Heart left ventricle (tissue), 13 donors: ENCODE results near the gene LTO1.

Experiments used
- POLR2A ChIP-seq, 2 donors: fragments of 450-650 bp; IDR thresholded peaks; one replicate each; pipeline ENCODE4 v1.6.1; 2017; ENCODE audit warnings: antibody characterized with exemption in 2 of 2, mild to moderate bottlenecking in 2 of 2, moderate library complexity in 2 of 2
- TF ChIP-seq, protein P1 (sequence below), 12 donors: fragments of 200-600 bp; sonication (generic) in 4 of 12; IDR thresholded peaks; one replicate each; pipeline versions ENCODE4 v1.5.0 to v1.8.0; 2018 to 2022; ENCODE audit warnings: antibody characterized with exemption in 12 of 12, mild to moderate bottlenecking in 5 of 12
- donor health status: ischemic (EF 13 %, LVEDD 7.1; RV severe dilation, severe dysfunction).
- donor health status: DM: no; HTN: yes; CAD: no.
- donor health status: DM: no; HTN: no; CAD: no.
- donor health status: ischemic (EF 25% LVEDD 6.9; RV normal size, moderate dysfunction).
- donor health status: ischemic (EF 25% LVEDD 5.7; RV mildly dilated, moderate dysfunction).
- donor health status: ischemic (EF 35%, LVEDD 5.7; RV mildly dilated, moderate dysfunction).
- donor health status: nonischemic (EF 11% LVEDD 7.7; RV severe dilation, severe dysfunction).
- donor health status: DM: yes; HTN: yes; CAD: no.
- donor health status: PGD.
- donor health status: ischemic (EF 29% LVEDD 5.4; RV normal size, mild dysfunction).
- donor health status: nonischemic (EF 23%, LVEDD 6.1; RV moderate dilation, normal function).

DNA sequence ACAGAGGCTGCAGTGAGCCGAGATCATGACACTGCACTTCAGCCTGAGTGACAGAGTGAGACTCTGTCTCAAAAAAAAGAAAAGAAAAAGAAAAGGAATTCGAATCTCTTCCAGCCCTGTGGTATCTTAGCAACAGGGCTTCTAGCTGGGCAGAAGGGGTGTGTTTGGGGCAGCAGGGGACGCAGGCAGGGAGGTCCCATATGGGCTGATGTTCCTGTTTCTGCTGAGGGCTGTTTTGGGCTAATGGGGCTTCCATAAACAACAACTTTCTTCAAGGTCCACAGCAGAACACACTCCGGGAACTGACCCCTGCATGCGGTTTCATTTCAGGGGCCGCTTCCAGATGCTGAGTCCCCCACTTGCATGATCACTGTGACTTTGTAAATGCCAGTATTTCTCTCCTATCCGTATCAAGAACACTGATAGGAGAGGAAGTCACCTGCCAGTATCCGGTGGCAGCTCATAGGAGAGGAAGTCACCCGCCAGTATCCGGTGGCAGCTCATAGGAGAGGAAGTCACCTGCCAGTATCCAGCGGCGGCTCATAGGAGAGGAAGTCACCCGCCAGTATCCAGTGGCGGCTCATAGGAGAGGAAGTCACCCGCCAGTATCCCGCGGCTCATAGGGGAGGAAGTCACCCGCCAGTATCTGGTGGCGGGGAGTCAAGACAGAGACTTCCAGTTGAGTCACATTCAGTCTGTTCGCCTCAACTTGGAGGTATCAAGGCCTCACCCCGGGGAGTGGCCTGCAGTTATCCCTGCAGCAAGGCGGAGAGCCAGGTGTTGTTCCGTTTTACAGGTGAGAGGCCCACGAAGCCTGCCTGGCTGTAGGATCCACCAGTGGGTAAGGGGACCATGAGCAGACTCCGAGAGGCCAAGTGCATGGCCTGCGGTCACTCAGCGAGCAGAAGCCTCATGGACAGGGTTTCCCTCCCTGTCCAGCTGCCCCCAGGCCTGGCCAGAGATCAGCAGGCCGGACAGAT lies 37.0 kb upstream of the LTO1 start:
- TF ChIP-seq, protein P1, sequence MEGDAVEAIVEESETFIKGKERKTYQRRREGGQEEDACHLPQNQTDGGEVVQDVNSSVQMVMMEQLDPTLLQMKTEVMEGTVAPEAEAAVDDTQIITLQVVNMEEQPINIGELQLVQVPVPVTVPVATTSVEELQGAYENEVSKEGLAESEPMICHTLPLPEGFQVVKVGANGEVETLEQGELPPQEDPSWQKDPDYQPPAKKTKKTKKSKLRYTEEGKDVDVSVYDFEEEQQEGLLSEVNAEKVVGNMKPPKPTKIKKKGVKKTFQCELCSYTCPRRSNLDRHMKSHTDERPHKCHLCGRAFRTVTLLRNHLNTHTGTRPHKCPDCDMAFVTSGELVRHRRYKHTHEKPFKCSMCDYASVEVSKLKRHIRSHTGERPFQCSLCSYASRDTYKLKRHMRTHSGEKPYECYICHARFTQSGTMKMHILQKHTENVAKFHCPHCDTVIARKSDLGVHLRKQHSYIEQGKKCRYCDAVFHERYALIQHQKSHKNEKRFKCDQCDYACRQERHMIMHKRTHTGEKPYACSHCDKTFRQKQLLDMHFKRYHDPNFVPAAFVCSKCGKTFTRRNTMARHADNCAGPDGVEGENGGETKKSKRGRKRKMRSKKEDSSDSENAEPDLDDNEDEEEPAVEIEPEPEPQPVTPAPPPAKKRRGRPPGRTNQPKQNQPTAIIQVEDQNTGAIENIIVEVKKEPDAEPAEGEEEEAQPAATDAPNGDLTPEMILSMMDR (IDR thresholded peaks at IDR 0.05): no peak
- TF ChIP-seq POLR2A (IDR thresholded peaks at IDR 0.05): no peak
